DND-41 (cell line): Measurements from ENCODE around the gene POMT2.

ENCODE experiments used
- CTCF ChIP-seq: IDR thresholded peaks from 2 replicates; pipeline ENCODE4 v1.5.1; 2012; ENCODE audit warnings: borderline replicate concordance, low read length, moderate library complexity, mild to moderate bottlenecking; ENCODE audit not compliant: poor library complexity, severe bottlenecking; ENCODE audit errors: extremely low read depth
- EZH2 ChIP-seq: IDR thresholded peaks from 3 replicates; pipeline ENCODE4 v1.6.1; 2012; ENCODE audit warnings: borderline replicate concordance, low read depth, mild to moderate bottlenecking, moderate library complexity, low read length, inconsistent platforms; ENCODE audit not compliant: severe bottlenecking

DNA sequence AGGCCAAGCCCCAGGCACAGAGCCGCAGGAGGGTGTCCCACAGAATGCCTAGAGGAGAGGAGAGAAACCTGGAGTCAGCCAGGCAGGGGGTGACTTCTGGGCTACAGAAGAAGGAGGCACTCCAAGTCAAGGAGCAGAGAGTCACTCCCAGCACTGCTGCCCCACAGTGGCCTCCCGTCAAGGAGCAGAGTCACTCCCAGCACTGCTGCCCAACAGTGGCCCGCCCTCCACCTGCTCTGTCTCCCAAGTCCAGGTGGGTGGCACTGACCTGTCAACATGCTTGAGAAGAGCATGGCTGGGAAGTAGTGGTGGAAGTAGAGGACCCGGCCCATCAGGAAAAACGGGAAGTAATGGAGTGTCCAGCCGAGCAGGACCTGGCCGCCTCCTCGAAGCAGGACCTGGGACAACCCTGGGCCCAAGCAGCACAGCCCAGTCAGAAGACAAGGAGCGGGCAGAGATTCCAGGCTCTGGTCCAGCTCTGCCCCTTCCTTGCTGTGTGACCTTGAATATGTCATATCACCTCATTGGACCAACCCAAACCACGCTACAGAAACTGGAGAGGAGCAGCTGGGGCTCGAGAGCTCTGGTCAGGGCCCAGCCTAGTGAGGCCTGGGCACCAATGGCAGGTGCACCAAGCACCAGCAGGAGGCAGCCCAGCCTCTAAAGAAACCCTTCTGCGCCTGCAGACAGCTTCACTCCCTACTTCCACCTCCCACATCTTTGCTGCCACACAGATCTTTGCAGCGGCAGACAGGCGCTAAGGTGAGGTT lies 42.0 kb downstream of the POMT2 start:
- TF ChIP-seq EZH2: no peak
- TF ChIP-seq CTCF: peak; percentile 17
